AG04450 (cell line): Measurements from ENCODE around the gene UBE2H. TPM values are rescaled to one million over a fixed set of nuclear protein-coding genes. Genes with fewer than 3 reads are reported as not detected.
"Not testable (repeated sequence)": the region's sequence is repeated elsewhere in the genome, so short reads cannot be mapped to it uniquely, and the experiment has no call there.

Experiments
- CTCF ChIA-PET: fragments of 300-600, 350-600 bp; formaldehyde crosslinking; extraction: SDS; loops from one replicate; lab custom pipeline; 2022; ENCODE audit warnings: antibody characterized with exemption, inconsistent platforms; lab: Charles Lee
- POLR2A ChIA-PET: fragments of 350-600 bp; formaldehyde crosslinking; extraction: SDS; loops from one replicate; lab custom pipeline; 2021; ENCODE audit warnings: antibody characterized with exemption, inconsistent platforms; lab: Yijun Ruan, JAX
- DNase-seq: peaks from one replicate; pipeline ENCODE4 v3.0.0-alpha.2; 2011; ENCODE audit warnings: low read depth, low spot score
- H3K27ac ChIP-seq: one replicate; pipeline ENCODE4 v1.5.1; 2012; ENCODE audit warnings: low read depth, low read length, control low read depth
- H3K27me3 ChIP-seq: one replicate; pipeline ENCODE4 v1.6.0; 2012; ENCODE audit warnings: low read length; ENCODE audit not compliant: control insufficient read depth, insufficient read depth
- H3K4me3 ChIP-seq: 2 replicates; pipeline ENCODE4 v1.5.1; 2011; ENCODE audit warnings: mild to moderate bottlenecking, low read depth, low read length, control low read depth
- H3K9me3 ChIP-seq: 2 replicates; pipeline ENCODE4 v1.5.1; 2012; ENCODE audit warnings: low read length; ENCODE audit not compliant: control insufficient read depth, insufficient read depth
- CTCF ChIP-seq: IDR thresholded peaks from 2 replicates; pipeline ENCODE4 v1.5.1; 2011; ENCODE audit warnings: low read depth, low read length, control low read depth, inconsistent platforms
- polyA plus RNA-seq: library from polyadenylated mRNA; depleted of rRNA; stranded (reverse); fragments of >200 nt; gene quantifications from 2 replicates; pipeline ENCODE4 v1.2.3, GENCODE V29; 2011

Gene UBE2H
- polyA plus RNA-seq, 1 experiment: 180 TPM

GRCh38 chr7:129864042-129864441 is 88.7 kb downstream of the UBE2H start:
- no peaks in the 10 kb centered on the region for H3K27me3 ChIP-seq
- DNase-seq: no peak
- CTCF ChIA-PET: no interaction called here
- H3K4me3 ChIP-seq: no peak overlapping the region
- POLR2A ChIA-PET: no interaction called here
- no peak for TF ChIP-seq CTCF
- H3K9me3 ChIP-seq: no peaks in the 10 kb centered on the region
- H3K27ac ChIP-seq: no peak overlapping the region

- ChIA-PET CTCF (interaction anchor here (0.7 kb wide), 1 partner anchor 13 kb away, joined by 3 read pairs; no protein-coding TSS in a partner anchor), POLR2A (no interaction called here)
- TF ChIP-seq CTCF: no peak
- Histone ChIP-seq H3K4me3 (no peak overlapping the region), H3K27me3 (no peaks in the 10 kb centered on the region), H3K27ac (no peak overlapping the region), H3K9me3 (no peaks in the 10 kb centered on the region)
- DNase-seq: no peak
Observed at GRCh38 chr7:129862682-129863081, 90.1 kb downstream of the UBE2H start.

- H3K27ac ChIP-seq, POLR2A ChIA-PET, DNase-seq, CTCF ChIA-PET, H3K4me3 ChIP-seq, H3K9me3 ChIP-seq, H3K27me3 ChIP-seq: not testable (repeated sequence)
Observed at GRCh38 chr7:129860784-129861183, 92.0 kb downstream of the UBE2H start.

GRCh38 chr7:129859183-129859582 is 93.6 kb downstream of the UBE2H start:
- Histone ChIP-seq H3K4me3 (no peak overlapping the region), H3K27me3 (no peaks in the 10 kb centered on the region), H3K9me3 (no peaks in the 10 kb centered on the region), H3K27ac (no peak overlapping the region)
- CTCF ChIA-PET: no interaction called here
- no peak for TF ChIP-seq CTCF
- no peak for DNase-seq
- POLR2A ChIA-PET: interaction anchor here (0.5 kb wide), 1 partner anchor 111 kb away, joined by 3 read pairs; no protein-coding TSS in a partner anchor

- Histone ChIP-seq H3K27me3 (no peaks in the 10 kb centered on the region), H3K9me3 (no peaks in the 10 kb centered on the region), H3K27ac (no peak overlapping the region), H3K4me3 (no peak overlapping the region)
- ChIA-PET POLR2A (interaction anchor here (0.5 kb wide), 1 partner anchor 112 kb away, joined by 3 read pairs; no protein-coding TSS in a partner anchor), CTCF (no interaction called here)
- DNase-seq: no peak
- TF ChIP-seq CTCF: no peak
Observed at GRCh38 chr7:129858490-129858889, 94.3 kb downstream of the UBE2H start.
